ENCODE results near the gene ZNF212. TPM values are rescaled to one million over a fixed set of nuclear protein-coding genes. Genes with fewer than 3 reads are reported as not detected.

ZNF212 gene
- total and polyA plus RNA-seq, 4 experiments from 2014 or later: 4.5 to 24.0 (median 15.4) TPM

DNA sequence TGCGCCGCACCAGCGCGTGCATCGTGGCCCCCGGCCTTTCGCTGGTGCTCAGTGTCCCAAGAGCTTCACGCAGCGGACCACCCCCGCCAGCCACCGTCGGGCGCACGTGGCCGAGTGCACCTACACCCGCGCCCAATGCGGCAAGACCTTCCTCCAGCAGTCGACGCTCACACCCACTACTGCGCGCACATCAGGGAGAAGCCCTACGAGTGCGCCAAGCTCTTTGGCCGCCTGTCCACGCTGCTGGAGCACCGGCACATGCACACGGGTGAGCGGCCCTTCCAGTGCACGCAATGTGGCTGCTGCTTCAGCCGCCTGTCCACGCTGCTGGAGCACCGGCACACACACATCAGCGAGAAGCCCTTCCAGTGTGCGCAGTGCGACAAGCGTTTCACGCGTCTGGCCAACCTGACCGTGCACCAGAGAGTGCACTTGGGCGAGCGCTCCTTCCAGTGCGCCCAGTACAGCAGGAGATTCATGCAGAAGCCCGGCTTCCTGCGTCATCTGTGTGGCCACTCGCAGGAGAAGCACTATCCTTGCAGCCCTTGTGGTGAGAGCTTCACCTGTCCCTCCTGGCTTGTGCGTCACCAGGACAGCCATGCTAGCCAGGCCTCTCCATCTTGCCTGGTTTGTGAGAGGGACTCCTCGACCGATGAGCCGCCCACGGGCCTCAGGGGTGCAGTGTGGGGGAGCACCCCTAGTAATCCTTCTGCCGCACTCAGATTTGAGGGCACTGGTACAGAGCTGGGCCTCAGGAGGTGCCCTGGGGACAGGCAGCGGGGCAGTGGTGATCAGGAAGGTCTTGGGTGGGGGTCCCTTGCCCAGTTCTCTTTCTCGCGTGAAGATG lies 55.4 kb downstream of the ZNF212 start:
- no peak for DNase-seq
- Histone ChIP-seq H3K4me1 (ENCODE audit: insufficient read depth, low read length) (no peaks in the 10 kb centered on the region), H3K4me3 (ENCODE audit: low read length in 2 of 2) (no peak overlapping the region), H3K36me3 (ENCODE audit: insufficient read depth, low read length) (no peaks in the 10 kb centered on the region), H3K27me3 (ENCODE audit: insufficient read depth, low read length) (no peaks in the 10 kb centered on the region), H3K27ac (ENCODE audit: low read depth, low read length) (no peak overlapping the region), H3K9me3 (ENCODE audit: control insufficient read depth in 1 of 2, low read length in 2 of 2) (no peaks in the 10 kb centered on the region)
- ChIA-PET CTCF (ENCODE audit: partially characterized antibody) (no interaction called here), POLR2A (ENCODE audit: partially characterized antibody) (no interaction called here)
- intact Hi-C loops (cut with micrococcal nuclease): no loop called here
- H3K9me3 Mint-ChIP-seq: peaks cover 0 to 5% (median 0%) of the 10 kb centered on the region in 8 donors
- H3K27me3 Mint-ChIP-seq: no peaks in the 10 kb centered on the region
- peaks cover 0 to 5% (median 4%) of the 10 kb centered on the region in 4 donors for H3K4me1 Mint-ChIP-seq
- H3K4me3 Mint-ChIP-seq: no peak overlapping the region
- peaks cover 5 to 6% of the 10 kb centered on the region in 2 donors for H3K36me3 Mint-ChIP-seq
- no peak overlapping the region for H3K27ac Mint-ChIP-seq

GRCh38 chr7:149295481-149295850 lies 56.0 kb downstream of the ZNF212 start:
- Histone ChIP-seq H3K4me1 (ENCODE audit: insufficient read depth, low read length) (no peaks in the 10 kb centered on the region), H3K9me3 (ENCODE audit: control insufficient read depth in 1 of 2, low read length in 2 of 2) (no peaks in the 10 kb centered on the region), H3K27ac (ENCODE audit: low read depth, low read length) (no peak overlapping the region), H3K4me3 (ENCODE audit: low read length in 2 of 2) (no peak overlapping the region), H3K27me3 (ENCODE audit: insufficient read depth, low read length) (no peaks in the 10 kb centered on the region), H3K36me3 (ENCODE audit: insufficient read depth, low read length) (no peaks in the 10 kb centered on the region)
- Mint-ChIP-seq H3K27me3 (no peaks in the 10 kb centered on the region), H3K4me1 (peaks cover 0 to 5% (median 4%) of the 10 kb centered on the region in 4 donors), H3K36me3 (peaks cover 5 to 6% of the 10 kb centered on the region in 2 donors), H3K27ac (peak overlapping the region in 1 of 7 donors; percentile 67), H3K9me3 (peaks cover 0 to 5% (median 0%) of the 10 kb centered on the region in 8 donors), H3K4me3 (no peak overlapping the region)
- ChIA-PET POLR2A (ENCODE audit: partially characterized antibody) (no interaction called here), CTCF (ENCODE audit: partially characterized antibody) (no interaction called here)
- intact Hi-C loops (cut with micrococcal nuclease): no loop called here
- DNase-seq: no peak

DNA sequence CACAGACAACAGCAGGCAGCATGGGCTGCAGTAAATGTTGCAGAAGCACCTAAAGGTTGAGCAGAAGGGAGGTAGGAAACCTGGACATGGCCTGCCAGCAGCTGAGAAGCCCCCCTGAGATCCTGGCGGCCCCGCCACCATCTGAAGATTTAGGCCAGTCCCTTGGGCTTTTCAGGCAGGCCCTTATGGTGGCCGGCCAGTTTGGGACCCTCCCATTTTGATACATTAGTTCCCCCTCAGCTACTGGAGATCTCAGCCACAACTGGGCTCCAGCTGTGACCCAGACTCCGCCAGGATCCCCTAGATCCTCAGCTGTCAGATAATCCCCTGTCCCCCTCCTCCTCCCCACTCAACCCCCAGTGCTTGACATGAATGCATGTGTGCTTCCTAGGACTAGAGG lies 56.9 kb downstream of the ZNF212 start:
- no peaks in the 10 kb centered on the region for H3K36me3 ChIP-seq (ENCODE audit: insufficient read depth, low read length)
- CTCF ChIA-PET (ENCODE audit: partially characterized antibody): no interaction called here
- H3K4me1 ChIP-seq (ENCODE audit: insufficient read depth, low read length): no peaks in the 10 kb centered on the region
- Mint-ChIP-seq H3K36me3 (peaks cover 5 to 6% of the 10 kb centered on the region in 2 donors), H3K9me3 (peaks cover 0 to 5% (median 0%) of the 10 kb centered on the region in 8 donors), H3K4me3 (no peak overlapping the region), H3K27ac (no peak overlapping the region), H3K4me1 (peaks cover 0 to 5% (median 3%) of the 10 kb centered on the region in 4 donors), H3K27me3 (no peaks in the 10 kb centered on the region)
- POLR2A ChIA-PET (ENCODE audit: partially characterized antibody): interaction anchor here (0.8 kb wide), 1 partner anchor 13 kb away, joined by 3 read pairs; no protein-coding TSS in a partner anchor
- no peaks in the 10 kb centered on the region for H3K27me3 ChIP-seq (ENCODE audit: insufficient read depth, low read length)
- no peak overlapping the region for H3K27ac ChIP-seq (ENCODE audit: low read depth, low read length)
- H3K4me3 ChIP-seq (ENCODE audit: low read length in 2 of 2): no peak overlapping the region
- no peak for DNase-seq
- intact Hi-C loops (cut with micrococcal nuclease): no loop called here
- no peaks in the 10 kb centered on the region for H3K9me3 ChIP-seq (ENCODE audit: control insufficient read depth in 1 of 2, low read length in 2 of 2)

- DNase-seq: no peak
- CTCF ChIA-PET (ENCODE audit: partially characterized antibody): no interaction called here
- Histone ChIP-seq H3K4me1 (ENCODE audit: insufficient read depth, low read length) (no peaks in the 10 kb centered on the region), H3K4me3 (ENCODE audit: low read length in 2 of 2) (no peak overlapping the region), H3K27me3 (ENCODE audit: insufficient read depth, low read length) (no peaks in the 10 kb centered on the region), H3K27ac (ENCODE audit: low read depth, low read length) (no peak overlapping the region), H3K36me3 (ENCODE audit: insufficient read depth, low read length) (no peaks in the 10 kb centered on the region), H3K9me3 (ENCODE audit: control insufficient read depth in 1 of 2, low read length in 2 of 2) (no peaks in the 10 kb centered on the region)
- Mint-ChIP-seq H3K27ac (peak overlapping the region in 4 of 7 donors; percentile 18 to 74 (median 48)), H3K9me3 (peaks cover 0 to 5% (median 0%) of the 10 kb centered on the region in 8 donors), H3K4me1 (peaks cover 0 to 5% (median 2%) of the 10 kb centered on the region in 4 donors), H3K36me3 (peaks cover 5 to 6% of the 10 kb centered on the region in 2 donors), H3K4me3 (no peak overlapping the region), H3K27me3 (no peaks in the 10 kb centered on the region)
- intact Hi-C loops (cut with micrococcal nuclease): no loop called here
- POLR2A ChIA-PET (ENCODE audit: partially characterized antibody): no interaction called here
These were observed 57.7 kb downstream of the ZNF212 start for GRCh38 chr7:149297034-149297755.

DNA sequence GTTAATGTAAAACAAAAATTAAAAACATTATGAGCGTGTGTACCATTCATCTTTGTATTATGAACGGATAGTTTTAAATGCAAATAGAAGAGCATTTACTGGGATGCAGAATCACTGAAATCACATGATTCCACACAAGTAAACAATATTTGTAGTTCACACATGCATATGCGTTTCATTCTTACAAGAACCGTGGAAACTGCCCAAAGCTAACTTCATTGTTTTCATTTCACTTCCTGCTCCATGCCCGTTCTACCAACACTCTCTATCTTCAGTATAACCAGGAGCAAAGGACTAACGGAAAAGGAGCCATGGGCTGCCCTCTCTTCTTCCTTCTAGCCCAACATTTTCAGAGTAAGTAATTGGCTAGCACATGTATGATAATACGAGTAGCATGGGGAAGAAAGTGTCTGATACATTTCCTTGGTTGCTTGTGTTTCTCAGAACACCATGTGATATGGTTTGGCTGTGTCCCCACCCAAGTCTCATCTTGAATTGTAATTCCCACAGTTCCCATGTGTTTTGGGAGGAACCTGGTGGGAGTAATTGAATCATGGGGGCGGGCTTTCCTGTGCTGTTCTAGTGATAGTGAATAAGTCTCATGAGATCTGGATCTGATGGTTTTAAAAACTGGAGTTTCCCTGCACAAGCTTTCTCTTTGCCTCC lies 61.3 kb downstream of the ZNF212 start:
- Histone ChIP-seq H3K4me3 (ENCODE audit: low read length in 2 of 2) (no peak overlapping the region), H3K4me1 (ENCODE audit: insufficient read depth, low read length) (no peaks in the 10 kb centered on the region), H3K9me3 (ENCODE audit: control insufficient read depth in 1 of 2, low read length in 2 of 2) (no peaks in the 10 kb centered on the region), H3K27me3 (ENCODE audit: insufficient read depth, low read length) (no peaks in the 10 kb centered on the region), H3K27ac (ENCODE audit: low read depth, low read length) (no peak overlapping the region), H3K36me3 (ENCODE audit: insufficient read depth, low read length) (no peaks in the 10 kb centered on the region)
- Mint-ChIP-seq H3K9me3 (peaks cover 0 to 5% (median 0%) of the 10 kb centered on the region in 8 donors), H3K4me1 (peaks cover 0 to 5% (median 2%) of the 10 kb centered on the region in 4 donors), H3K27ac (no peak overlapping the region), H3K36me3 (no peaks in the 10 kb centered on the region), H3K27me3 (no peaks in the 10 kb centered on the region), H3K4me3 (no peak overlapping the region)
- ChIA-PET CTCF (ENCODE audit: partially characterized antibody) (interaction anchor here (0.6 to 1.1 kb wide), 2 partner anchors 9 to 16 kb away, joined by 3 read pairs; no protein-coding TSS in a partner anchor), POLR2A (ENCODE audit: partially characterized antibody) (no interaction called here)
- intact Hi-C loops (cut with micrococcal nuclease): no loop called here
- no peak for DNase-seq

DNA sequence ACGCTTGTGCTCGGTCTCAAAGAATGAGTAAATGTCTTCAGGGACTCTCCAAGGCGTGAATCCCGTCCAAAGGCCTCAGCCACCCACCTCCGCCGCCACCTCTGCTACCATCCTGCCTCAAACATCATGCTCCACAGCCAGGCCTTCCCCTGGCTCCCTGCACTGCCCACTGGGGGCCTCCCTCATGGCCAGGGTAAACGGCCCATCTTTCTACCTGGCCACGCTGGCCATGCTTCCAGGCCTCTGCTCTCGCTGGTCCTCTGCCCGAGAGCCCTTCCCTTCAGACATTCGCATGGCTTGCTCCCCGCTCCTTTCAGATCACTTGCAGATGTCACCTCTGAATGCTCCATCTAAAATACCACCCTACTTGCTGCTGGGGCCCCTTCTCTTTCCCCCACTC lies 62.8 kb downstream of the ZNF212 start:
- intact Hi-C loops (cut with micrococcal nuclease): no loop called here
- Mint-ChIP-seq H3K4me3 (no peak overlapping the region), H3K36me3 (no peaks in the 10 kb centered on the region), H3K27me3 (no peaks in the 10 kb centered on the region), H3K4me1 (peaks cover 0 to 1% (median under 1%) of the 10 kb centered on the region in 4 donors), H3K9me3 (peaks cover 0 to 5% (median 0%) of the 10 kb centered on the region in 8 donors), H3K27ac (no peak overlapping the region)
- Histone ChIP-seq H3K4me1 (ENCODE audit: insufficient read depth, low read length) (no peaks in the 10 kb centered on the region), H3K27me3 (ENCODE audit: insufficient read depth, low read length) (no peaks in the 10 kb centered on the region), H3K36me3 (ENCODE audit: insufficient read depth, low read length) (no peaks in the 10 kb centered on the region), H3K27ac (ENCODE audit: low read depth, low read length) (no peak overlapping the region), H3K4me3 (ENCODE audit: low read length in 2 of 2) (no peak overlapping the region), H3K9me3 (ENCODE audit: control insufficient read depth in 1 of 2, low read length in 2 of 2) (no peaks in the 10 kb centered on the region)
- ChIA-PET POLR2A (ENCODE audit: partially characterized antibody) (no interaction called here), CTCF (ENCODE audit: partially characterized antibody) (no interaction called here)
- no peak for DNase-seq

DNA sequence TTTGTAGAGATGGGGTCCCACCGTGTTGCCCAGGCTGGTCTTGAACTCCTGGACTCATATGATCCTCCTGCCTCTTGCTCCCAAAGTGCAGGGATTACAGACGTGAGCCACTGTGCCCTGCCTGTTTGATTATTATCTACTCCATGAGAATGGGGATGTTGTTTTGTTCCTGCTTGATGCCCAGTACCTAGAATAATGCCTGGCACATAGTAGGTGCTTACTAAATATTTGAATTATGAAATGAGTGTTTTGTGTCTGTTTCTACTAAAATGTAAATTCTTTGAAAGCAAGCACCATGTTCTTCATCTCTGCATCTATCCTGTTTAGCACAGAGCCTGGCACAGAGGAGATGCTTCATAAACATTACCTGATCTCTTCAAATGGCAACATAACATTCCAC lies 63.4 kb downstream of the ZNF212 start:
- no peak overlapping the region for H3K4me3 ChIP-seq (ENCODE audit: low read length in 2 of 2)
- no peaks in the 10 kb centered on the region for H3K9me3 ChIP-seq (ENCODE audit: control insufficient read depth in 1 of 2, low read length in 2 of 2)
- Mint-ChIP-seq H3K9me3 (peaks cover 0 to 5% (median 0%) of the 10 kb centered on the region in 8 donors), H3K4me3 (no peak overlapping the region), H3K4me1 (no peaks in the 10 kb centered on the region), H3K27me3 (no peaks in the 10 kb centered on the region), H3K36me3 (no peaks in the 10 kb centered on the region), H3K27ac (no peak overlapping the region)
- H3K27ac ChIP-seq (ENCODE audit: low read depth, low read length): no peak overlapping the region
- intact Hi-C loops (cut with micrococcal nuclease): no loop called here
- DNase-seq: no peak
- no peaks in the 10 kb centered on the region for H3K27me3 ChIP-seq (ENCODE audit: insufficient read depth, low read length)
- H3K4me1 ChIP-seq (ENCODE audit: insufficient read depth, low read length): no peaks in the 10 kb centered on the region
- POLR2A ChIA-PET (ENCODE audit: partially characterized antibody): no interaction called here
- H3K36me3 ChIP-seq (ENCODE audit: insufficient read depth, low read length): no peaks in the 10 kb centered on the region
- CTCF ChIA-PET (ENCODE audit: partially characterized antibody): no interaction called here

All from CD4-positive, alpha-beta memory T cell (primary cell).